Motor neuron (in vitro differentiated cells): ENCODE measurements around the gene LIM2. TPM values are rescaled to one million over a fixed set of nuclear protein-coding genes. Genes with fewer than 3 reads are reported as not detected.
A peak's percentile ranks its signal among the peaks of the same experiment; 100 is the strongest.

Experiments
- ATAC-seq, 8 experiments: fragments of 200-7000 bp; cut with Tn5 transposase; replicated peaks in 6 of 8; 2 replicates each; pipeline ENCODE4 v1.8.0; 2021; ENCODE audit warnings: mild to moderate bottlenecking in 8 of 8, moderate library complexity in 8 of 8
- H3K27ac ChIP-seq, 2 donors: fragments of 250-450 bp; sonication (Bioruptor Pico); 2 replicates each; pipeline ENCODE4 v1.9.0; 2021; ENCODE audit warnings: antibody characterized with exemption in 2 of 2, mild to moderate bottlenecking in 2 of 2, moderate library complexity in 1 of 2
- H3K4me1 ChIP-seq, 2 donors: fragments of 250-450 bp; sonication (Bioruptor Pico); replicated peaks in 1 of 2; 2 replicates each; pipeline ENCODE4 v1.6.1; 2021; ENCODE audit warnings: antibody characterized with exemption in 2 of 2, mild to moderate bottlenecking in 2 of 2, moderate library complexity in 1 of 2
- H3K4me3 ChIP-seq, 5 donors: fragments of 250-450 bp; sonication (Bioruptor Pico); 2 replicates each; pipeline ENCODE4 v1.9.0; 2021; ENCODE audit warnings: antibody characterized with exemption in 5 of 5, mild to moderate bottlenecking in 5 of 5, moderate library complexity in 4 of 5
- WGBS, 10 experiments: fragments of 450-650 bp; shearing (Covaris generic); methylation state at CpG; one replicate each; pipeline ENCODE4 v1.0.0; 2022; 5-methylcytosine and 5-hydroxymethylcytosine counted together
- in situ Hi-C, 9 experiments: fragments of 400-800 bp; cut with MboI; loops; one replicate each; pipeline ENCODE4 v1.15.0; 2021; ENCODE audit warnings: low sequenced_read_pairs in 9 of 9, low pct_unique_long_range_greater_than_20kb in 2 of 9; ENCODE audit not compliant: unreplicated experiment in 9 of 9
- total RNA-seq, 8 experiments: library from RNA; unstranded; fragments of 300-600 nt; gene quantifications; 2 replicates each; pipeline versions ENCODE4 v1.2.3 to v1.2.4, GENCODE V29; 2022

Gene LIM2
- total RNA-seq, 8 experiments from 2014 or later: 0.38 TPM; not detected in 7

- peak; percentile 76 to 88 (median 84) for ATAC-seq
- in situ Hi-C loops: no loop called here
- WGBS, 10 experiments: no CpG with 5 or more reads among the region's 64 CpGs
- H3K4me3 ChIP-seq: peak overlapping the region; percentile 40 to 64 (median 58)
- peak overlapping the region; percentile 70 to 89 for H3K27ac ChIP-seq
- peaks cover 10 to 12% of the 10 kb centered on the region in 2 donors for H3K4me1 ChIP-seq
Measured at GRCh38 chr19:51367565-51368365, 20.0 kb downstream of the LIM2 start.

- peak overlapping the region; percentile 40 to 64 (median 58) for H3K4me3 ChIP-seq
- WGBS, 10 experiments: 0% methylated on average over 3 of the region's 15 CpGs; no CpG with 5 or more reads in 9 of the 10 experiments
- peaks cover 10 to 12% of the 10 kb centered on the region in 2 donors for H3K4me1 ChIP-seq
- H3K27ac ChIP-seq: peak overlapping the region; percentile 84 to 89
- ATAC-seq: no peak
- in situ Hi-C loops: no loop called here
Measured at GRCh38 chr19:51367255-51367564, 20.6 kb downstream of the LIM2 start.

- Histone ChIP-seq H3K27ac (peak overlapping the region; percentile 84 to 89), H3K4me1 (peaks cover 10 to 12% of the 10 kb centered on the region in 2 donors), H3K4me3 (peak overlapping the region; percentile 40 to 64 (median 58))
- peak; percentile 56 to 75 (median 68) for ATAC-seq
- WGBS, 10 experiments: 0 to 7% (median 0%) methylated on average over 3 to 10 of the region's 54 CpGs; no CpG with 5 or more reads in 4 of the 10 experiments
- in situ Hi-C loops: no loop called here
Measured at GRCh38 chr19:51366389-51367254, 21.2 kb downstream of the LIM2 start.

- WGBS, 10 experiments: 0% methylated on average over 1 to 6 of the region's 27 CpGs; no CpG with 5 or more reads in 4 of the 10 experiments
- Histone ChIP-seq H3K4me3 (peak within 1 kb of the TSS; percentile 40 to 64 (median 58)), H3K27ac (peak within 1 kb of the TSS; percentile 84 to 89), H3K4me1 (peaks cover 10 to 12% of the 10 kb centered on the region in 2 donors)
- in situ Hi-C loops: no loop called here
- no peak for ATAC-seq
Measured at GRCh38 chr19:51365965-51366388, 21.8 kb downstream of the LIM2 start, which contains the start of gene ETFB. TSS of gene ETFB (minus strand) at chr19:51366388. CDS start at chr19:51366326, 62 bp downstream.

GRCh38 chr19:51365211-51365964 is 22.4 kb downstream of the LIM2 start:
- peaks cover 10 to 12% of the 10 kb centered on the region in 2 donors for H3K4me1 ChIP-seq
- H3K4me3 ChIP-seq: peak overlapping the region; percentile 40 to 64 (median 58)
- WGBS, 10 experiments: 0 to 47% (median 5%) methylated on average over 1 to 9 of the region's 10 CpGs; no CpG with 5 or more reads in 2 of the 10 experiments
- peak overlapping the region; percentile 76 to 80 for H3K27ac ChIP-seq
- peak in 1 of 8 experiments; percentile 1 for ATAC-seq
- in situ Hi-C loops: no loop called here

GRCh38 chr19:51364200-51365106 is 23.3 kb downstream of the LIM2 start:
- ATAC-seq: no peak
- peaks cover 10 to 12% of the 10 kb centered on the region in 2 donors for H3K4me1 ChIP-seq
- WGBS, 10 experiments: 67 to 100% (median 91%) methylated on average over 1 to 10 of the region's 15 CpGs; no CpG with 5 or more reads in 4 of the 10 experiments
- no peak overlapping the region for H3K4me3 ChIP-seq
- no peak overlapping the region for H3K27ac ChIP-seq
- in situ Hi-C loops: no loop called here

- 70 to 92% (median 87%) methylated on average over 2 to 5 of the region's 13 CpGs; no CpG with 5 or more reads in 4 of the 10 experiments for WGBS, 10 experiments
- no peak for ATAC-seq
- Histone ChIP-seq H3K27ac (no peak overlapping the region), H3K4me3 (no peak overlapping the region), H3K4me1 (peaks cover 7% of the 10 kb centered on the region in 2 donors)
- in situ Hi-C loops: no loop called here
Measured at GRCh38 chr19:51361239-51361638, 26.5 kb downstream of the LIM2 start.

- peak in 2 of 8 experiments; percentile 84 to 89 for ATAC-seq
- in situ Hi-C loops: no loop called here
- no peak overlapping the region for H3K27ac ChIP-seq
- no peak overlapping the region for H3K4me3 ChIP-seq
- 60 to 100% (median 90%) methylated on average over 1 to 4 of the region's 4 CpGs; no CpG with 5 or more reads in 5 of the 10 experiments for WGBS, 10 experiments
- peaks cover 3 to 5% of the 10 kb centered on the region in 2 donors for H3K4me1 ChIP-seq
Measured at GRCh38 chr19:51359294-51359693, 28.5 kb downstream of the LIM2 start.

- ATAC-seq: peak in 1 of 8 experiments; percentile 15
- WGBS, 10 experiments: 66 to 100% (median 88%) methylated on average over 1 to 7 of the region's 7 CpGs; no CpG with 5 or more reads in 2 of the 10 experiments
- H3K4me3 ChIP-seq: no peak overlapping the region
- no peak overlapping the region for H3K27ac ChIP-seq
- in situ Hi-C loops: no loop called here
- H3K4me1 ChIP-seq: peaks cover 9 to 10% of the 10 kb centered on the region in 2 donors
Measured at GRCh38 chr19:51357952-51358351, 29.8 kb downstream of the LIM2 start.

- no peak for ATAC-seq
- H3K4me1 ChIP-seq: peaks cover 12 to 14% of the 10 kb centered on the region in 2 donors
- WGBS, 10 experiments: 60 to 100% (median 89%) methylated on average over 2 to 7 of the region's 10 CpGs
- H3K27ac ChIP-seq: no peak overlapping the region
- no peak overlapping the region for H3K4me3 ChIP-seq
- in situ Hi-C loops: no loop called here
Measured at GRCh38 chr19:51356159-51356801, 31.5 kb downstream of the LIM2 start.

GRCh38 chr19:51354742-51355148 is 33.0 kb downstream of the LIM2 start:
- peak in 5 of 8 experiments; percentile 82 to 91 (median 85) for ATAC-seq
- in situ Hi-C loops: no loop called here
- 0 to 85% (median 7%) methylated on average over 1 to 8 of the region's 8 CpGs; no CpG with 5 or more reads in 2 of the 10 experiments for WGBS, 10 experiments
- Histone ChIP-seq H3K27ac (peak overlapping the region; percentile 84 to 89), H3K4me1 (peaks cover 12 to 14% of the 10 kb centered on the region in 2 donors), H3K4me3 (peak overlapping the region; percentile 15 to 41 (median 33))
